K562 treated with DMSO at 1 percent for 24 hours (cell line): Measurements from ENCODE around the gene EIF2D. TPM values are rescaled to one million over a fixed set of nuclear protein-coding genes. Genes with fewer than 3 reads are reported as not detected.

Experiments
- total RNA-seq: library from RNA; unstranded; fragments of 300-600 nt; gene quantifications from 2 replicates; pipeline ENCODE4 v1.2.3, GENCODE V29; 2022; ENCODE audit warnings: low read depth; ENCODE audit not compliant: insufficient read depth

Gene EIF2D
- 85.7 and 88.2 TPM in 2 replicates for total RNA-seq

GRCh38 chr1:206612129-206612876 lies at the start of gene EIF2D:
Gene EIF2D (minus strand): TSS chr1:206612465. CDS start chr1:206612342, 123 bp downstream.

GRCh38 chr1:206635080-206635977 lies 23.1 kb upstream of the EIF2D start, which contains the start of gene DYRK3:
Gene DYRK3 (plus strand): TSS chr1:206635536. CDS start chr1:206635704, 168 bp downstream.

Other genes starting within 250 kb of the EIF2D start
- gene IKBKE, start 142.0 kb downstream of the EIF2D start, total RNA-seq = 16.1 and 21.1 TPM in 2 replicates
- 81.5 and 82.4 TPM in 2 replicates for gene RASSF5, start 104.9 kb downstream of the EIF2D start, total RNA-seq
- gene DYRK3, start 23.1 kb upstream of the EIF2D start, total RNA-seq = 20.8 and 22.0 TPM in 2 replicates
- 103 and 107 TPM in 2 replicates for gene MAPKAPK2, start 72.4 kb upstream of the EIF2D start, total RNA-seq
- gene IL19, start 158.3 kb upstream of the EIF2D start, total RNA-seq = not detected in 2 replicates
- not detected in 2 replicates for gene IL10, start 160.0 kb upstream of the EIF2D start, total RNA-seq